Caki2 (cell line): ENCODE results near the gene GFER. TPM values are rescaled to one million over a fixed set of nuclear protein-coding genes. Genes with fewer than 3 reads are reported as not detected.

Experiments
- DNase-seq: peaks from one replicate; pipeline ENCODE4 v3.0.0-alpha.2; 2015; ENCODE audit warnings: low read depth
- in situ Hi-C: cut with HindIII; loops from 2 replicates; pipeline ENCODE4 v1.10.0; 2016; ENCODE audit warnings: low sequenced_read_pairs, low pct_unique_long_range_greater_than_20kb, mixed read lengths
- total RNA-seq: library from RNA; depleted of rRNA; stranded (reverse); fragments of >200 nt; shearing (Covaris generic); gene quantifications from 2 replicates; pipeline ENCODE4 v1.2.3, GENCODE V29; 2014; ENCODE audit warnings: low replicate concordance

The GFER gene
- total RNA-seq, 1 experiment from 2014 or later, result 55.9 TPM

DNA sequence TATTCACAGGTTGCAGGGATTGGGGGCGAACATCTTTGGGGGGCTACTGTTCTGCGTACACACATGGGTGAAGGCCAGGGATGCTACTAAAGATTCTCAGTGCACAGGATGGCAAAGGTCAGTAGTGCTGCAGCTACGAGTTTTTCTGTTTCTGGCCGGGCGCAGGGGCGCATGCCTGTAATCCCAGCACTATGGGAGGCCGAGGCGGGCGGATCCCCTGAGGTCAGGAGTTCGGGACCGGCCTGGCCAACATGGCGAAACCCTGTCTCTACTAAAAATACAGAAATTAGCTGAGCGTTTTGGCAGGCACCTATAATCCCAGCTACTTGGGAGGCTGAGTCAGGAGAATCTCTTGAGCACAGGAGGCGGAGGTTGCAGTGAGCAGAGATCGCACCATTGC lies 29.5 kb downstream of the GFER start:
- DNase-seq, result no peak
- in situ Hi-C loops, result no loop called here

DNA sequence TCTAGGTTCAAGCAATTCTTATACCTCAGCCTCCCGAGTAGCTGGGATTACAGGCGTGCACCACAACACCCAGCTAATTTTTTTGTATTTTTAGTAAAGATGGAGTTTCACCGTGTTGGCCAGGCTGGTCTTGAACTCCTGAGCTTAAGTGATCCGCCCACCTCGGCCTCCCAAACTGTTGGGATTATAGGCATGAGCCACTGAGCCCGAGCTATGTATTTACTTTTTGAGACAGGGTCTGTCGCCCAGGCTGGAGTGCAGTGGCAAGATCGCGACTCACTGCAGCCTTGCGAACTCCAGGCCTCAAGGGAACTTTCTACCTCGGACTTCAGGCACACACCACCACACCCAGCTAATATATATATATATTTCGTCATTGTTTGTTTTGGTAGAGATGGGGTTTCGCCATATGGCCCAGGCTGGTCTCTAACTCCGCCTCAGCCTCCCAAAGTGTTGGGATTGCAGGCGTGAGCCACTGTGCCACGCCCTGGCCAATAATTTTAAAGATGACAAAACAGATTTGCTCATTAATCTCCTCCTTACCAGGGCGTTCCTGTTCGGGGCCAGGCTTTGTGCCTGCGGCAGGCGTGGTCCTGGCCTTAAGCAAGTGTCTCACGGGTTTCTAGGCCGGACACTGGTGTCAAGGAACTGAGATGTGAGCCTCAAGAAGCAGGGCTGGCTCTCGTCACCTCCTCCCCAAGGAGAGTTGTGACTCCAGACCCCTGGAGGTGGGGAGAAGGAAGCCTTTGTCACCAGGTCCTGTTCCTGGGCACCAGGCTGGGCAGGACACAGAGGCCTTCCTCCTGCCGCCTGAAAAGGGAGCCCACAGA lies 31.3 kb downstream of the GFER start:
- DNase-seq, result peak; percentile 90
- in situ Hi-C loops, result no loop called here

DNA sequence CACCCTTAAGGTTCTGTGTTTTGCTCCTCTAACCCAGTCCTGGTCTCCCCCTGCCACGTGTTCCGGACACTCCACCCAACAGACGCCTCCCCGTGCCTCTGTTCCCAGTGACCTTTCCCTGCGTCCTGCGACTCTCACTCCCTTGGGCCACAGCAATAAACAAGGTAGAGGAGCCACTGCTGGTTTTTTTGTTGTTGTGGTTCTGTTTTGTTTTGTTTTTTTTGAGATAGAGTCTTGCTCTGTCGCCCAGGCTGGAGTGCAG lies 31.9 kb downstream of the GFER start:
- no peak for DNase-seq
- in situ Hi-C loops, result no loop called here

DNA sequence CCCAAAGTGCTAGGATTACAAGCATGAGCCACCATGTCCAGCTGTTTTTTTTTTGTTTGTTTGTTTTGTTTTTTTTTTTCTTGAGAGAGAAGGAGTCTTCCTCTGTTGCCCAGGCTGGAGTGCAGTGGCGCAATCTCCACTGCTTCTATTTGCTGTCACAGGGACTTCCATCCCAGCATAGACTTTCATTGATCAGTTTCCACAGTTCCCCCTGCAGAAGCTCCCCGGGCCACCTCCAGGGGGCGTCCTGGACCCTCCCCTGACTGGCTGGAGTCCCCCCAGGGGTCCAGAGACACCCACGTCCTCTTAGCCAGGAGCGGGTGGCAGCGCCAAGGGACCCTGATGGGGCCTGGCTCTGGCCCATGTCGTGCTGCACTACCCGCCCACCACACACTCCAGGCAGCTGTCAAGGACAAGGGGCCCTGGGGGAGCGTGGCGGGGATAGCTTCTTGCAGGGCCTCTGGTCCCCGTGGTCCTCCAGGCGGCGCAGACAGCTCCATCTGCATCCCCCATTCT lies 32.5 kb downstream of the GFER start:
- DNase-seq, result no peak
- in situ Hi-C loops, result no loop called here

DNA sequence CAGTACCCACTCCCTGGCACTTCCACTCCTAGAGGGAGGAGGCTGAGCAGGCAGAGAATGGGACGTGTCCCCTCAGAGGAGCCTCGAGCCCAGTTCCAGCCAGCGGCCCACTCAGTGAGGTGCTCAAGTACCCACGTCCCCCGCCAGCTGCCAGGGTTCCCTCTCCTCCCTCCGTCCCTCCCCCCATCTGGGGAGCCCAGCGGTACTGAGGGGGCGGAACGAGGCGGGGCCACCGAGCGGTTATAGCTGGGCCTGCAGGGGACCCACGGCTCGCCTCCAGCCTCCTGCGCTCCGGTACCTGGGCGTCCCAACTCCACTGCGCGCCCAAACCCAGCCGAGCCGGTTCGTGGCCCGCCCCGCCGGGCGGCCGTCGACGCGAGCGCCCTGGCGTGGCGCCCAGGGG lies 35.5 kb downstream of the GFER start, which contains the start of gene NPW:
Gene NPW (plus strand): TSS at position 268 of the 403 bp plus-strand sequence.
- no peak for DNase-seq
- in situ Hi-C loops, result no loop called here

DNA sequence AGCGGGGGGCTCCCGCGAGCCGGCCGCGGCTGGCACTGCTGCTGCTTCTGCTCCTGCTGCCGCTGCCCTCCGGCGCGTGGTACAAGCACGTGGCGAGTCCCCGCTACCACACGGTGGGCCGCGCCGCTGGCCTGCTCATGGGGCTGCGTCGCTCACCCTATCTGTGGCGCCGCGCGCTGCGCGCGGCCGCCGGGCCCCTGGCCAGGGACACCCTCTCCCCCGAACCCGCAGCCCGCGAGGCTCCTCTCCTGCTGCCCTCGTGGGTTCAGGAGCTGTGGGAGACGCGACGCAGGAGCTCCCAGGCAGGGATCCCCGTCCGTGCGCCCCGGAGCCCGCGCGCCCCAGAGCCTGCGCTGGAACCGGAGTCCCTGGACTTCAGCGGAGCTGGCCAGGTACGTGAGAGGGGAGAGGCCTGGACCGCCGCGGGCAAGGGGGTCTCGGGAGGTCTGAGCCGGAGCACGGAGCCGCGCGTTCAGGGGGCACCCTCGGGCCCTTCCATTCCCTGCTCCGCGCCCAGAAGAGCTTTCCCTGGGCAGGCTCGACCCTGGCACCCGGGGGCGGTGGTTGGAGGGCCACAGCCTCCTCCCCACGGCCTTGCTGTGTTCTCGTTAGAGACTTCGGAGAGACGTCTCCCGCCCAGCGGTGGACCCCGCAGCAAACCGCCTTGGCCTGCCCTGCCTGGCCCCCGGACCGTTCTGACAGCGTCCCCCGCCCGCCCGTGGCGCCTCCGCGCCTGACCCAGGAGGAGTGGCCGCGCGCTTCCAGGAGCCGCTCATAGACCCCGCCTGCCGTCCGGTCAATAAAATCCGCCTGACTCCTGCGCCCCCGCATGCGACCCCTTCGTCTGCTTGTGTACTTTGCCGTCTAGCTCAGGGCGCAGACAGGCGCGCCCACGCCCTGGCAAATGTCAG lies 36.2 kb downstream of the GFER start:
- DNase-seq, result no peak
- in situ Hi-C loops, result no loop called here

DNA sequence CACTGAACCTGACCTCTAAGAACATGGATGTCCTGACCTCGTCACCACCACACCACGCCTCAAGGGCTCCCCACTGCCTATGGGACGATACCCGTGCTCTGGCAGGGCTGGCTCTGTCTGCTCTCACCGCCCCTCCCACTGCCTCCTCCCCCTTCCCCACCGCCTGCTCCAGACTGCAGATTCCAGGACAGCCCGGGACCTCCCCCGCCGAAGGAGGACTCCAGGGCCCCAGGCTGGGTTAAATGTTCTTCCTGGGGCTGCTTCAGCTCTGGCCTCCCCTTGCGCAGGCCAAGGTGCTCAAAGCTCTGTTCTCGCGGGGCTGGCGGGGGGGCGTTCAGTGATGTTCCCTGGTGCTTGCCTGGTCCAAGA lies 38.7 kb downstream of the GFER start:
- in situ Hi-C loops, result no loop called here
- no peak for DNase-seq

DNA sequence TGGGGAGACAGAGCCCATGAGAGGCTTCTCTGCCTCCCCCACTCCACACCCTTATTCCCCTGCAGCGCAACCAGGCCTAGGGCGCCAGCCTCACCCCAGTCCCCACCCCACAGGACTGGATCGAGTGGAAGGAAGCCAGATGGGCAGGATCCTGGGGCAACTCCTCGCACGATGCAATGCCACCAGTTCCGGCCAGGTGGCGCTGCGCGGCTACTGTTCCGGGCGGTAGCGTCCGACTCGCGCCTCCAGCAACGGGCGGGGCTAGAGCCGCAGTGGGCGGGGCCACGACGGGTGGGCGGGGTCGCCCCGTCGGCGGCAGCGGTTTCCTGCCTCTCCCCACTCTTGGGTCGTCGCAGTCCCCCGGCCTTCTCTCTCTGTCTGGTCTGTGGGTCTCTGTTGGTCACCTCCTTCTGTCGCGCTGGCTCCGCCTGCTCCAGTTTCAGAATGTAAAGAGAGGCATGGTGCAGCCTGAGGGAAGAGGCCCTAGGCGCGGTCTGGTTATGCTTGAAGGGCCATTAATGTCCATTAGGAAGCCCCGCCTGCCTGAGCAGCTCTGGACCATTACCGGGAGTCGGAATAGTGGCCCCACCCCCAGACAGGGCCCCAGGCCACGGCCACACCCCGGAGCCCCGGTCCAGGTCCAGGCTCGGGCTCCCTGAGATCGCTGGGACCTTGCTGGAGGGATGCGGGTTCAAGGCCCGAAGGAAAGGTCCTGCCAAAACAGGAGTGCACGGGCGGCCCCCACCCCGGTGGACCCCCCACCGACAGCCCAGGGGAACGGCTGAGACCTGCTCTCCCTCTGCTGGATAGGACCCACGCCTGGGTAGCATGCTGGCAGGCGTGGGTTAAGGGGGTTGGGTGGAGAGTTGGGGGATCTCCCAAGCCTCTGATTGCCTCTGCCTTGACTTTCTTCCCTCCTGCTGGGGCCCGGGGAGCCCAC lies 39.4 kb downstream of the GFER start:
- in situ Hi-C loops, result no loop called here
- peak; percentile 98 for DNase-seq

DNA sequence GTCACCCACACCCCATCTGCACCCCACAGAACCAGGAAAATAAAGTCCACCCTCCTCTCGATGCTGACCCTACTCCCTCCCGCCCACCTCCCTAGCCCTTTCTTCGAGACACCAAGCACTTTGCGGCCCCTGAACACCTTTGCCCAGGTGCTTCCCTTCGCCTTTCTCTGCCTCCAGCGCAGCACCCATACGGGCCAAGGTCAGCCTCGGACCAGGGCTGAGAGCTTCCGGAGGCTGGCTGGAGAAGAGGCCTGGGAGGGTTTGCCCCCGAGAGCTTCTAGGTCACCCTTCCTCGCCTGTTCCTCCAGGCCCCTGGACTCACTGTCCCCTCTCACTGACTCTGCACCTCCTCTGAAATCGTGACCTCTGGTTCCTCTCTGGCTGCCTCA lies 40.0 kb downstream of the GFER start:
- in situ Hi-C loops, result no loop called here

DNA sequence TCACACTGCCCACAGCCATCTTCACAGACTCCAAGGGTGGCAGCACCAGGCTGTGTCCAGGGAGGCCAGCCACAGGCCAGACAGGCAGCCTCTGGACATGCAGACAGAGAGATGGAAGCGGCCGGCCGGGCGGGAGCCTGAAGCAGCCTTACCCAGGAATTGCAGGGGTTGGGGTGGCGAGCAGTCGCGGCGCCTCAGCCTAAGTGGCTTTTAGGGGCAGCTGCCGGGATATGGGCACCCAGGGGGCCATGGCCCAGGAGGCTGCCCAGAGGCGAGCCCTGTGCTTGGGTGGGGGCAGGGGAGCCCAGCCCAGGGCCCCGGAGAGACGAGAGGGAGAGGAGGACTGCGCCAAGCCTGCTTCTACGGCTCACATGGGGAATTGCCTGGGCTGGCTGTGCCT lies 41.3 kb downstream of the GFER start:
- in situ Hi-C loops, result loop anchor here (25.0 kb wide), 1 partner anchor 487 kb away; the partner anchor contains the start of genes AMDHD2 and ATP6V0C
- DNase-seq, result no peak

More for the DNA sequence above, 40.0 kb downstream of the GFER start:
- DNase-seq, result no peak

DNA sequence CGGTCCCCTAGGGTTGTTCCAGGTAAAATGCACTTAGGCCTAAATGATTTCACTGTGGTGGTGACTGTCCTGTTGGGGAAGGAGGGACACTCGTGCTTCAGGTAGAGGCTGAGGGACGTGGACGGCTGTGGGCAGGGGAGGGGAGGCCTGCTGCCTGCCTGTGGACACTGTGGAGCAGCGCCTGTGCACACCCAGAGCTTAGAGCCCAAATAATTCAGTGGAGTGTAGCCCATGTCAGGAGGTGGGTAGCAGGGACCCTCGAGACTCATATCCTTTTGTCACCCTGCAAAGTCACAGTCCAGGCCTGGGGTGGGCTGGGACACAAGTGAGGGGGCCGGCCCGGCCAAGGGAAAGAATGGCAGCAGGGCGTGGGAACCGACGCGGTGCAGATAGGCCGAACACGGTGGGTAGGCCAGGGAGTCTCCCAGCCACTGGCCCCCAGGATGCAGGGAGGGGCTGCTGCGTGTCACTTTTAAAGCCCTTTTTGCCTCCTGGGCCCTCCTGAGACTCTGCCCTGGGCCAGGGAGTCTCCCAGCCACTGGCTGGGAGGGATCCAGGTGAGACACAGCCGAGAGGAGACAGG lies 42.0 kb downstream of the GFER start:
- DNase-seq, result no peak
- in situ Hi-C loops, result loop anchor here (25.0 kb wide), 1 partner anchor 486 kb away; the partner anchor contains the start of genes AMDHD2 and ATP6V0C

DNA sequence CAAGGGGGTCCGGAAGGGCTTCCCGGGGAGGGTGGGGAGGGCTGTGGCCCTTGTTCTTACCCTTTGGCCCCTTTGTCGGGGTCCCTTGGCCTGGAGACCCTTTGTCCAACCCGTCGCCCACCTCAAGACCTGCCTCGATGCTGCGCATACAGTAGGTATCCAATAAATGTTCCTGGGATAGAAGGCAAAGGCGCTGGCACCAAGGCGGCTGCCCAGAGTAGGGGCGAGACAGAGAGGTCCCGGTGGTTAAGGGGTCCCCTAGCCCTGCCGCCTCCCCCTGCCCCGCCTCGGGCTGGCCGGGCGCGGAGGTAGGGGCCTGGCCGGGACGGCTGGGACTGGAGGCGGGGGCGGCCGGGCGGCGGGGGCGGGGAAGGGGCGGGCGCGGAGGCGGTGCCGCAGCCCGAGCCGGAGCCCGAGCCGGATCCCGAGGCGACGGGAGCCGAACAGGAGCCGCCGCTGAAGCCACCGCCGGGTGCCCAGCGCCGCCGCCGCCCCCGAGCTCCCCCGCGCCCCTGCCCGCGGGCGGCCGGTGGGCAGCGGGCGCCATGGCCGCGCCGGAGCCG lies 42.5 kb downstream of the GFER start, which contains the start of gene NHERF2:
Gene NHERF2 (plus strand): TSS at position 442 of the 563 bp plus-strand sequence. CDS start 104 bp downstream, at position 546.
- no peak for DNase-seq
- in situ Hi-C loops, result loop anchor here (25.0 kb wide), 1 partner anchor 486 kb away; the partner anchor contains the start of genes AMDHD2 and ATP6V0C

DNA sequence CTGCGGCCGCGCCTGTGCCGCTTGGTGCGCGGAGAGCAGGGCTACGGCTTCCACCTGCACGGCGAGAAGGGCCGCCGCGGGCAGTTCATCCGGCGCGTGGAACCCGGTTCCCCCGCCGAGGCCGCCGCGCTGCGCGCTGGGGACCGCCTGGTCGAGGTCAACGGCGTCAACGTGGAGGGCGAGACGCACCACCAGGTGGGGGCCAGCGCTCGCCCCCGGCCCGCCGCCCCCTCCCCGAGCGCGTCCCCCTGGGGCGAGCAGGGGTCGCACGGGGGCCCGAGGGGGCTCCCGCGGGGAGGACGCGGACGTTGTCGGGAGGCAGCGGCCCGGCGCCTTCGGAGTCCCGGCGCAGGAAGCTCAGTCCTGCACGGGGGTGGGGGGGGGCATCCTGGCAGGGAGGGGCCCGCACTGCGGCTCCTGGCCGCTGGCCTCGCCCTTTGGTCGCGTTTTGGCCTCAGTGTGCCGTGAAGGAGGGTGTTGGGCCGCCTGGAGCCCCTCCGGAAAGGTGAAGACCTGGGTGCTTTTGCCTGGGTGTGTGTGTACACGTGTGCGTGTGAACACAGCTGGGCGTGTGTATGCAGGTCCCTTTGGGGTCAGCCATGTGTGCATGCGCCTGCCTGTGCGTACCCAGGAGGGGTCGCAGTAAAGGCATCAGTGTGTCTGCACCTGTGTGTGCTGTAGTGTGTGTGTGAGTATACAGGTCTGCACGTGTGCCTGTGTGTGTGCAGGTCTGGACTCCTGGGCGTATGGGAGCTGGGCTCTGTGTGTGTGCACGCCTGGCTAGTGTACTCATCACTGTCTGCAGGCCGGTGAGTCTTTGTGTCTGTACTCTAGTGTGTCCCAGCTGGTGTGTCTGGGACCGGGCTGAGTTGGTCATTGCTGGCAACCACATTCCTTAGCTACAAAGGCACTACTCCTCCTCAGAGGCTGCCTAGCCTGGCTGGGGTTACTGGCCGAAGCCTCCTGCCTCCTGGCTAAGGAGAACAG lies 43.3 kb downstream of the GFER start:
- DNase-seq, result no peak
- in situ Hi-C loops, result loop anchor here (25.0 kb wide), 1 partner anchor 485 kb away; the partner anchor contains the start of genes AMDHD2 and ATP6V0C

DNA sequence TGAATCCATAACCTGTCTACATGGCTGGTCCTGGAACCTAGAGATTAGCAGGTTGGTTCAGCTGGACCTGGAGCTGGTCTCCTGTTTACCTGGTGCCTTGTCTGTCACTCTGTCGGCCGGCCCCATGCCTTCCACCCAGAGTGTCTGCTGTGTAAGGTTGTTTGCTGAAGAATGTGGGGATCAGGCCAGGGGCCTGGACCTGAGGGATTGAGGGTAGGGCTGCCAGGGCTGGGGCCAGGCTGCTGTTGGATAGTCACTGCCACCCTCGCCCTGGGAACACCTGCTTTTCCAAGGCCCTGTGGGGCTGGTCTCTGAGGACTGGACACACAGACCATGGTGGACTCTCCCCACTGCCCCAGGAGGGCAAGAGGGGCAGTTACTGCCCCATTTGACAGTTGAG lies 44.2 kb downstream of the GFER start:
- in situ Hi-C loops, result loop anchor here (25.0 kb wide), 1 partner anchor 484 kb away; the partner anchor contains the start of genes AMDHD2 and ATP6V0C
- no peak for DNase-seq

DNA sequence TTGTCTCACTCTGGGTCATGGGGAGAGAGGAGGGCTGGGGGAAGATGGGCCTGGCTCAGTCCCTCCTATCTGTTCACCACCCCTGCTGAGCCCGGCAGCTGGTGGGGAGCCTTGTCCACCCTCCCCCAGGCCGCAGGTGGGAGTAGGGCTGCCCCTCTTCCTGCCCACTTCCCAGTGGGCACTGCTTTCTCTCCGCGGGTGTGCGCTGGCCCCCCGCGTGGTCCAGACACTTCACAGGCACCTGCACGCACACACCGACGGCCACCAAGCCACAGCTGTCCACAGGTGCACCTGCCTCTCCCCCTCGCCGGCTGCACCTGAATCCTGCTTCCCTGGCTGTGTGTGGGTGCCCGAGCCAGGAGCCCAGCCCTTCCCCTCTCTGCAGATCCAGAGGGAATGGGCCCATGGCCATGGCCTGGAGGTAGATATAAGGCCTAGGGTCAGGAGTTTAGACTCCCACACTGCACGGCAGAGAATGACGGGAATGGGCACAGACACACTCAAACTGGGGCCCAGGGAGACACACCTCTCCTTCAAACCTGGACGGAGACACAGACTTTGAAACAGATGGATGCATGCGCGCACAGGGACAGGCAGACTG lies 44.7 kb downstream of the GFER start:
- in situ Hi-C loops, result loop anchor here (25.0 kb wide), 1 partner anchor 484 kb away; the partner anchor contains the start of genes AMDHD2 and ATP6V0C
- DNase-seq, result no peak
